Pulmonary artery endothelial cell (primary cell): ENCODE data around the gene CAMTA2. TPM values are rescaled to one million over a fixed set of nuclear protein-coding genes. Genes with fewer than 3 reads are reported as not detected.

Source experiments
- DNase-seq: peaks from one replicate; pipeline ENCODE4 v3.0.0-alpha.2; 2011; ENCODE audit warnings: low read depth, low spot score
- total RNA-seq: library from RNA; depleted of rRNA; stranded (reverse); fragments of >200 nt; gene quantifications from 2 replicates; pipeline ENCODE4 v1.2.3, GENCODE V29; 2014

The CAMTA2 gene
- total RNA-seq, 1 donor from 2014 or later: 4.3 TPM

- DNase-seq: no peak
These were observed 17.8 kb downstream of the CAMTA2 start for GRCh38 chr17:4969551-4970173.

DNA sequence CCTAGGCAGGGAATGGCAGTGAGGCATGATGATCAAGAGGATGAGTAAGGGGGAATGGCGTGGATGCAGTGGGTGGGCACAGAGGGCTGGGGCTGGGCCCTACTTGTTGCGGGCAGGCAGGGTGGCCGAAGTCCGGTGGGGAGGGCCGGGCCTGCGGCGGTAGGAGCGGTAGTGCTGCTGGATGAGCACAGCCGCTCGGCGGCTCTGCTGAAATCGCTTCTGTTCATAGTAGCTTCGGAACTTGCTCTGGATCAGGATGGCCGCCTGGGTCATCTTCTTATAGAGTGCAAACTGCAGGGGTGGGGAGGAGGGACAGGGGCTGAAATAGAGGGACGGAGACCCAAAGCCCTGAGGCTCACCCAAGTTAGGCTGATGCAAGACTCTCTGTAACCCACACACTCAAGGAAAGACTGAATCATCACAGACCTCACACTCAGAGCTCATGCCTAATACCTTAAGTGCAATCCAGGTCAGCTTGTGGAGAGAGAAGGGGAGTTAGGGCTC, 18.4 kb downstream of the CAMTA2 start:
- DNase-seq: no peak

GRCh38 chr17:4968486-4969046, 18.9 kb downstream of the CAMTA2 start:
- no peak for DNase-seq

DNA sequence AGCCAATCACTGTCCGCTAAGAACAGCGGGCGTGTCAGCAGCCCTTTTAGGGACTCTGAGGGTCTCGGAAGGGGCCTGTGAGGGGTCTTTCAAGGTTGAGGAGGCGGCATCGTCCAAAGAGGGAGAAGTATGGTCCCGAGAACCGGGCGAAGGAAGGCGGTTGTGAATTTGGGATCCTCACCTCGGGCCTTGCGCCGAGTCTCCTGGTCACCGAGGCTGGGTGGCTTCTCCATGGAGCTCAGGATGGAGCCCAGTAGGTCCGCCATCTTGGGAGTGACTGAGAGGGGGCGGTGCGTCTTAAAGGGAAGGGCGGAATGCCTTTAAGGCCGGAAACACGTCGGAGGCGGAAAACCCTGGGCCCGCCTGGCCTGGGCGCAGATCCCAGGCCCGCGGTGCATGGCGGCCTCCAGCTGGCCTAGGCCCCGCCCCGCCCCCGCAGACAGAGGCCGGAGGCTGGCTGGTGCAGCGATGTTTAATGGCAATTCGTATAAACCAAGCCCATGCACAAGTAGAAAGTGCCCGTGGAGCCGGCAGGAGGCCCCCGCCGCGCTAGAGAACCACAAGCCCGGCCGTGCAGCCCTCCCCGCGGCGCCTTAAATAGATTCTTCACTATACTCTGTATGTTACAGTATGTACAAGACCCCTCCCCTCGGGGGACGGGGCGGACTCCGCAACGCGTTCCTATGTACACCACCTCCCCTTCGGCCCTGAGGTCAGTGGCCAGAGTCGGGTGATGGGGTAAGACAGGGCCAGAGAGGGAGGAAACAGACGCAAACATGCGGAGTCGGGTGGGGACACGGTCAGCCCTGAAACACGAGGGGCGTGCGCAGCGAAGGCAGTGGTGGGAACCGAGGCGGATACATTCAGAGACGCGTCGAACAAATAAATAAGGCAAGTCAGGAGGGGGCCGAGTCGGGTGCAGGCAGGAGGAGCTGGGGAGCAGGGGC, 19.7 kb downstream of the CAMTA2 start, which contains the start of gene SPAG7:
Gene SPAG7 (minus strand): TSS at position 279 of the 947 bp plus-strand sequence. CDS start 13 bp downstream, at position 266.
- peak; percentile 94 for DNase-seq

- peak; percentile 100 for DNase-seq
These were observed 20.5 kb downstream of the CAMTA2 start for GRCh38 chr17:4966844-4967538.

- no peak for DNase-seq
These were observed 22.0 kb downstream of the CAMTA2 start for GRCh38 chr17:4965311-4965986.

DNA sequence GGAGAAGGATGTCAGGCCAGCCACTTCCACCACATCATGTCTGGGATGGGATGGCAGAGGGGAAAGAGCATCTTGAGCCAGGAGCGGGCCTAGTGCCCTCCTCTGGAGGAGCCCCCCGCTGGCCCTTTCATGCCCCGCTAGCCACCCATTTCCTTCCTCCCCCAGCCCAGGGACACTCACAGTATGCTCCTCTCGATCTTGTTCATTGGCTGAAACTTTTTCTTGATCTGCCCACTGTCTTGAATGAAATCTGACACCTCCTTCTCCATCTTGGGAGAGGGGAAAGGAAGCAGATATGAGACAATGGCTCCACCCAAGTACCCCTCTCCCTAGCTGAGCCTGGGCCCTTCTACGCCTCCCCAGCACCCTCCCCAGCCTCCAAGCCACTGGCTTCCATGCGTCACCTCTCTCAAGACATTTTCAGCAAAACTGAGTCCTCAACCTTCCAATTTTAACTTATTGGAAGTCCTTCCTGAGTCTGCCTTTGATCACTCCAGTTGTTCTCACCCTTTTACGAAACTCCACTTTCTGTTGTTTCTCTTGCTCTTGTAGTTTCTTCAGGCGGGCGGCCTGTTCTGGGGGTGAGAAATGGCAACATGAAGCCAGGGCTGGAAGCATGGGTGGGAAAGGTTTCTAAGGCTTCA, 27.1 kb downstream of the CAMTA2 start:
- DNase-seq: no peak

DNA sequence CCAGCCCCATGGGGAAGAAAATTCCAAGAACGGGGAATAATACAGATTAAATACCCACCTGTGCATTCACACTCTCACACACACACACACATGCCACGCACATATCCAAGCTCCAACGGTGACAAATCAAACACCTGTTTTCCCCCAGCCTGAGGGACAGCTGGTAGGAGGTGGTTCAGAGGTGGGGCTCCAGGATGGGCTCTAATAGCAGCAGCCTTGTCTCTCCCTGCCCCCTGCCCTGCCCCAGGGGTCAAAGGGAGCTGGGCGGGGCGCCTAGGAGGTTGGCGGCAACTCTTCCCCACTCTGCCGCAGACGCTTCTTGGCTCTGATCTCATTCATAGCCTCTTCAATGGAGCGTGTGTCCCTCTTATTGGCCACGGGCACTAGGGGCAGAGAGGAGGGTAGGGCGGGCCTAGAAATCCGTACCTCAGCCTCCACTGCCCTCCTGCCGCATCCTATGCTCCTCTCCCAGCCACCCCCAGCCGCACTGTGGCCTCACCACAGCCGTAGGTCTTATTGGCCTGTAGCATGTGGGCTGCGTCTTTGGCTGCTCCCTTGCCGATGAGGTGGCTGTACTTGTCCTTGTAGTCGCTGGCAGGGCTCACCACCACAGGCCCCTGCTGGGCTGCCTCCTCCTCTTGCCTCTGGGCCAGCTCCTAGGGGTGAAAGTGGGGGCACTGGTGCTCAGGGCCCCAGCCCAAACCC, 28.1 kb downstream of the CAMTA2 start:
- no peak for DNase-seq

DNA sequence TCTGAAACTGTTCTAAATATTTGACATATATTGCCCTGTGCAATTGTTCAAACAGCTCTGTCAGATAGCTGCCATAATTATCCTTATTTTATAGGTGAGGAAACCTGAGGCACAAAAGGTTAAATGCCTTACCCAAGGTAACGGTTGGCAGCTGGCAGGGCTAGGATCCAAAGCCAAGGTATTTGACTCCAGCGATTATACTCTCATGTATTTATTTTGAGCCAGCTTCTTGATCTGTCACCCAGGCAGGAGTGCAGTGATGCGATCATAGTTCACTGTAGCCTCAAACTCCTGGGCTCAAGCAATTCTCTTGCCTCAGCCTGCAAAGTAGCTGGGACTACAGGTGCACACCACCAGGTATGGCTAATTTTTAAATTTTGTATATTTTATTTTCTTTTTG, 29.4 kb downstream of the CAMTA2 start:
- no peak for DNase-seq

- no peak for DNase-seq
These were observed 30.9 kb downstream of the CAMTA2 start for GRCh38 chr17:4956493-4957061.

DNA sequence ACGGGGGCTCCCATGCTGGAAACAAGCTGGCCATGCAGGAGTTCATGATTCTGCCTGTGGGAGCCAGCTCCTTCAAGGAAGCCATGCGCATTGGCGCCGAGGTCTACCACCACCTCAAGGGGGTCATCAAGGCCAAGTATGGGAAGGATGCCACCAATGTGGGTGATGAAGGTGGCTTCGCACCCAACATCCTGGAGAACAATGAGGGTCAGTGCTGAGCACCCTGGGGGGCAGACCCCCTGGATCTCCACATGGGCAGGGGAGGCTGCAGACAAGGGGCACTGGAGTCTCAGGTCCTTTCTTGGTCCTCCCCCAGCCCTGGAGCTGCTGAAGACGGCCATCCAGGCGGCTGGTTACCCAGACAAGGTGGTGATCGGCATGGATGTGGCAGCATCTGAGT, 32.4 kb downstream of the CAMTA2 start:
- DNase-seq: no peak

DNA sequence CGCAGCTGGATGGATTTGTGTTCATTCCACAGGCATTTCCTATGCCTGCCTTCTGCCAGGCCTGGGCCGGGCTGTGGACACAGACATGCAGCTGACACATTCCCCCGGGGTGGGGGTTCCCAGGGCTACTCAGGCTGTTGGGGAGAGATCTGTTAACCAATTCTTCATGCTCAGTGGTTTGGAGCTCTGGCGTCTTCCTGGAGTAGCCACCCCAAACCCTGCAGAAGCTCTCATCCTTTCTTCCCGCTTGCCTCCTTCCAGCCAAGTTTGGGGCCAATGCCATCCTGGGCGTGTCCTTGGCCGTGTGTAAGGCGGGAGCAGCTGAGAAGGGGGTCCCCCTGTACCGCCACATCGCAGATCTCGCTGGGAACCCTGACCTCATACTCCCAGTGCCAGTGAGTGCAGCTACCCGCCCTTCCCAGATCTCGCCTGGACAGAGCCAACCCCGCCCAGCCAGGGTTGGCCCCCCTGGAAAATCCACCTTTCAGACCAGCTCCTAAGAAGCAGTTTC, 34.0 kb downstream of the CAMTA2 start:
- no peak for DNase-seq

DNA sequence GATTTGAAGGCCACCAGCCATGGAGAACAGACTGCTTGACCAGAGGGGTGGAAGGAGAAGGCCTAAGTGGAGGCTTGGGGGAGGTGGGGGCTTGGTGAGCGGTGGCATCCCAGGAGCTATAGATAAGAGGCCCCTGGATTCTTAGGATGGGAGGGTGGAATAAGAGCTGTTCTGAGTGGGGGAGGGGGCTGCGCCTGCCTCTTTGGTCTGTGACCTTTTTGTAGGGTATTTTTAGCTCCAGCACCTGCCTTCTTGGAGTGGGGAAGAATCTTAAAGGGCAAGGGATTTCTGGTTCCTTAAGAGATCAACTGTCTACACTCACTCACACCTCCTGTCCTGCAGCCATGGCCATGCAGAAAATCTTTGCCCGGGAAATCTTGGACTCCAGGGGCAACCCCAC, 36.0 kb downstream of the CAMTA2 start:
- DNase-seq: no peak

GRCh38 chr17:4950746-4951204, 36.7 kb downstream of the CAMTA2 start, which contains the start of gene ENO3:
TSS of gene ENO3 (plus strand) at chr17:4951119. CDS start at chr17:4951830, 711 bp downstream.
- DNase-seq: no peak

GRCh38 chr17:4950075-4950745, 37.3 kb downstream of the CAMTA2 start:
- DNase-seq: no peak

- no peak for DNase-seq
These were observed 38.0 kb downstream of the CAMTA2 start for GRCh38 chr17:4949321-4950074.

DNA sequence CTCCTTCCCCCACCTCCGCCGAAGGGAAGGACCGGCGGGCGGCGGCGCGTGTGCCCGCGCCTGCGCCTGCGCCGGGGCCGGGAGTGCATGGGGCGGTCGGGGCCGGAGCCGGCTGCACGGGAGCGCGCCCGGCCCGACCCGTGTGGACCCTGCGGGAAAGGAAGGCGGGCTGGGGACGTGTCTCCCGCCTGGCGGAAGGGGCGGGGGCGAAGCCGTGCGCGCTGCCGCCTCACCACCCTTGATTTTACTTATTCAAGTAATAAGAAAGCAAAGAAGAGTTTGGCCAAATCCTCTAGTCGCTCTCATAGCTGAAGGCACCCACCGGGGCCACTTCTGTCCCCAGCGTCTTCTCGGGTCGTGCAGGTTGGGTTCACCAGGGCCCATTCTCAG, 38.5 kb downstream of the CAMTA2 start:
- no peak for DNase-seq
